Measurements from ENCODE around the gene ADGRV1.

GRCh38 chr5:90792725-90793124 is 234.1 kb downstream of the ADGRV1 start:
- TF ChIP-seq, protein P1, sequence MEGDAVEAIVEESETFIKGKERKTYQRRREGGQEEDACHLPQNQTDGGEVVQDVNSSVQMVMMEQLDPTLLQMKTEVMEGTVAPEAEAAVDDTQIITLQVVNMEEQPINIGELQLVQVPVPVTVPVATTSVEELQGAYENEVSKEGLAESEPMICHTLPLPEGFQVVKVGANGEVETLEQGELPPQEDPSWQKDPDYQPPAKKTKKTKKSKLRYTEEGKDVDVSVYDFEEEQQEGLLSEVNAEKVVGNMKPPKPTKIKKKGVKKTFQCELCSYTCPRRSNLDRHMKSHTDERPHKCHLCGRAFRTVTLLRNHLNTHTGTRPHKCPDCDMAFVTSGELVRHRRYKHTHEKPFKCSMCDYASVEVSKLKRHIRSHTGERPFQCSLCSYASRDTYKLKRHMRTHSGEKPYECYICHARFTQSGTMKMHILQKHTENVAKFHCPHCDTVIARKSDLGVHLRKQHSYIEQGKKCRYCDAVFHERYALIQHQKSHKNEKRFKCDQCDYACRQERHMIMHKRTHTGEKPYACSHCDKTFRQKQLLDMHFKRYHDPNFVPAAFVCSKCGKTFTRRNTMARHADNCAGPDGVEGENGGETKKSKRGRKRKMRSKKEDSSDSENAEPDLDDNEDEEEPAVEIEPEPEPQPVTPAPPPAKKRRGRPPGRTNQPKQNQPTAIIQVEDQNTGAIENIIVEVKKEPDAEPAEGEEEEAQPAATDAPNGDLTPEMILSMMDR (IDR thresholded peaks at IDR 0.05; ENCODE audit: low read depth, low read length, poor library complexity, severe bottlenecking) = no peak
- no peak for TF ChIP-seq EZH2phosphoT487 (IDR thresholded peaks at IDR 0.05; ENCODE audit: borderline replicate concordance, low read length)

All from DOHH2 (cell line).